PC-9 (cell line): ENCODE data around the gene PTGDS. TPM values are rescaled to one million over a fixed set of nuclear protein-coding genes. Genes with fewer than 3 reads are reported as not detected.

Experiments used
- BruUV-seq: library from RNA; stranded (reverse); fragments of 400-500 nt; replicated peaks from 2 replicates; lab custom pipeline; 2021; lab: Mats Ljungman, UMichigan
- CTCF ChIA-PET: fragments of 300-600 bp; sonication (Branson Sonifier 250); formaldehyde crosslinking; loops from one replicate; lab custom pipeline; 2022; ENCODE audit warnings: antibody characterized with exemption; lab: Charles Lee
- POLR2A ChIA-PET: fragments of 300-600 bp; sonication (Branson Sonifier 250); formaldehyde crosslinking; loops from one replicate; lab custom pipeline; 2022; ENCODE audit warnings: antibody characterized with exemption; ENCODE audit not compliant: unreplicated experiment; lab: Charles Lee
- DNase-seq, 2 experiments: peaks; one replicate each; pipeline versions ENCODE4 v3.0.0 to v3.0.0-alpha.2; 2015 to 2022; ENCODE audit warnings: mixed read lengths in 1 of 2
- H2AFZ ChIP-seq: fragments of 200-600 bp; sonication (generic); 2 replicates; pipeline ENCODE4 v1.8.1; 2017; ENCODE audit warnings: antibody characterized with exemption
- H3F3A ChIP-seq: fragments of 200-600 bp; sonication (generic); 2 replicates; pipeline ENCODE4 v1.8.1; 2017; ENCODE audit warnings: antibody characterized with exemption, mild to moderate bottlenecking, low read depth; ENCODE audit not compliant: insufficient read depth
- H3K27ac ChIP-seq: fragments of 200-600 bp; sonication (generic); 2 replicates; pipeline ENCODE4 v1.6.1; 2016; ENCODE audit warnings: mixed run types
- H3K27me3 ChIP-seq: fragments of 200-600 bp; sonication (generic); 2 replicates; pipeline ENCODE4 v1.6.1; 2016; ENCODE audit warnings: low read depth, mixed run types; ENCODE audit not compliant: insufficient read depth
- H3K36me3 ChIP-seq: fragments of 200-600 bp; sonication (generic); 2 replicates; pipeline ENCODE4 v1.6.1; 2016; ENCODE audit warnings: low read depth, mixed run types
- H3K4me1 ChIP-seq: fragments of 200-600 bp; sonication (generic); replicated peaks from 2 replicates; pipeline ENCODE4 v1.6.1; 2016; ENCODE audit warnings: mixed run types; ENCODE audit not compliant: insufficient read depth
- H3K4me2 ChIP-seq: fragments of 200-600 bp; sonication (generic); 2 replicates; pipeline ENCODE4 v1.6.1; 2017; ENCODE audit warnings: mixed run types
- H3K4me3 ChIP-seq: fragments of 200-600 bp; sonication (generic); 2 replicates; pipeline ENCODE4 v1.6.1; 2016; ENCODE audit warnings: mixed run types
- H3K79me2 ChIP-seq: fragments of 200-600 bp; sonication (generic); 2 replicates; pipeline ENCODE4 v1.6.1; 2017; ENCODE audit warnings: low read depth, mixed run types
- H3K9me2 ChIP-seq: fragments of 200-600 bp; sonication (generic); 2 replicates; pipeline ENCODE4 v1.8.1; 2017; ENCODE audit warnings: mild to moderate bottlenecking; ENCODE audit not compliant: insufficient read depth
- H3K9me3 ChIP-seq: fragments of 200-600 bp; sonication (generic); 2 replicates; pipeline ENCODE4 v1.8.1; 2016; ENCODE audit warnings: low read depth; ENCODE audit not compliant: insufficient read depth
- H4K20me1 ChIP-seq: fragments of 200-600 bp; sonication (generic); 2 replicates; pipeline ENCODE4 v1.8.1; 2017; ENCODE audit not compliant: insufficient read depth
- CTCF ChIP-seq: fragments of 200-600 bp; sonication (generic); conservative IDR thresholded peaks from 2 replicates; pipeline ENCODE4 v1.6.1; 2017; ENCODE audit warnings: mixed run types, antibody characterized with exemption, mild to moderate bottlenecking, moderate library complexity
- EZH2 ChIP-seq: fragments of 200-600 bp; sonication (generic); IDR thresholded peaks from 2 replicates; pipeline ENCODE4 v1.8.0; 2017; ENCODE audit warnings: antibody characterized with exemption, low read depth
- intact Hi-C: fragments of 100-400 bp; cut with micrococcal nuclease; formaldehyde crosslinking; loops from one replicate; pipeline ENCODE4 v1.10.0; 2022; ENCODE audit not compliant: unreplicated experiment
- total RNA-seq: library from RNA; stranded (reverse); gene quantifications from 2 replicates; pipeline ENCODE4 v1.2.3, GENCODE V29; 2021

The PTGDS gene
- total RNA-seq, 1 experiment from 2014 or later: 1.7 TPM

GRCh38 chr9:136954270-136955083 lies 22.8 kb upstream of the PTGDS start:
- intact Hi-C loops: no loop called here
- no peak overlapping the region for H2AFZ ChIP-seq
- ChIA-PET CTCF (interaction anchor here (0.6 kb wide), 1 partner anchor 241 kb away, joined by 3 read pairs; no protein-coding TSS in a partner anchor), POLR2A (interaction anchor here (0.6 to 1.0 kb wide), 2 partner anchors 8 to 10 kb away, joined by 3 to 6 read pairs; no protein-coding TSS in a partner anchor)
- no peak for TF ChIP-seq CTCF
- H3K79me2 ChIP-seq: no peaks in the 10 kb centered on the region
- no peak for DNase-seq
- no peak overlapping the region for H3K4me2 ChIP-seq
- H3K4me1 ChIP-seq: peaks cover 6% of the 10 kb centered on the region; the same call in 1 of the 2 replicates
- no peak overlapping the region for H3K4me3 ChIP-seq
- no peaks in the 10 kb centered on the region for H3K9me3 ChIP-seq
- no peak overlapping the region for H3K27ac ChIP-seq
- H3K27me3 ChIP-seq: no peaks in the 10 kb centered on the region
- H4K20me1 ChIP-seq: no peaks in the 10 kb centered on the region
- H3F3A ChIP-seq: peaks cover 5% of the 10 kb centered on the region; the same call in 1 of the 2 replicates
- H3K9me2 ChIP-seq: no peaks in the 10 kb centered on the region
- H3K36me3 ChIP-seq: no peaks in the 10 kb centered on the region
- no TSS peak for BruUV-seq

- no peak overlapping the region for H2AFZ ChIP-seq
- no peaks in the 10 kb centered on the region for H3K9me3 ChIP-seq
- no peaks in the 10 kb centered on the region for H3K79me2 ChIP-seq
- H3K36me3 ChIP-seq: no peaks in the 10 kb centered on the region
- no peaks in the 10 kb centered on the region for H4K20me1 ChIP-seq
- no peak overlapping the region for H3K4me2 ChIP-seq
- CTCF ChIA-PET: interaction anchor here (0.5 kb wide), 1 partner anchor 83 kb away, joined by 4 read pairs; no protein-coding TSS in a partner anchor
- H3K27me3 ChIP-seq: no peaks in the 10 kb centered on the region
- peaks cover 3% of the 10 kb centered on the region; the same call in 1 of the 2 replicates for H3F3A ChIP-seq
- no peak overlapping the region for H3K4me3 ChIP-seq
- TF ChIP-seq CTCF: no peak
- no peak for TF ChIP-seq EZH2
- intact Hi-C loops: no loop called here
- peaks cover 4% of the 10 kb centered on the region; the same call in 1 of the 2 replicates for H3K4me1 ChIP-seq
- DNase-seq: no peak
- POLR2A ChIA-PET: no interaction called here
- no TSS peak for BruUV-seq
- H3K9me2 ChIP-seq: no peaks in the 10 kb centered on the region
- no peak overlapping the region for H3K27ac ChIP-seq
Observed at GRCh38 chr9:136955202-136955942, 21.9 kb upstream of the PTGDS start.

GRCh38 chr9:136955943-136956335 lies 21.4 kb upstream of the PTGDS start:
- Histone ChIP-seq H3F3A (no peaks in the 10 kb centered on the region), H3K4me1 (no peaks in the 10 kb centered on the region), H3K4me2 (no peak overlapping the region), H3K27ac (no peak overlapping the region), H4K20me1 (no peaks in the 10 kb centered on the region), H3K79me2 (no peaks in the 10 kb centered on the region), H3K9me3 (no peaks in the 10 kb centered on the region), H3K4me3 (no peak overlapping the region), H3K9me2 (no peaks in the 10 kb centered on the region), H3K36me3 (no peaks in the 10 kb centered on the region), H2AFZ (no peak overlapping the region), H3K27me3 (no peaks in the 10 kb centered on the region)
- TF ChIP-seq EZH2: no peak
- TF ChIP-seq CTCF: no peak
- intact Hi-C loops: no loop called here
- CTCF ChIA-PET: no interaction called here
- POLR2A ChIA-PET: no interaction called here
- no TSS peak for BruUV-seq
- no peak for DNase-seq
